ENCODE measurements around the gene IL21.

DNA sequence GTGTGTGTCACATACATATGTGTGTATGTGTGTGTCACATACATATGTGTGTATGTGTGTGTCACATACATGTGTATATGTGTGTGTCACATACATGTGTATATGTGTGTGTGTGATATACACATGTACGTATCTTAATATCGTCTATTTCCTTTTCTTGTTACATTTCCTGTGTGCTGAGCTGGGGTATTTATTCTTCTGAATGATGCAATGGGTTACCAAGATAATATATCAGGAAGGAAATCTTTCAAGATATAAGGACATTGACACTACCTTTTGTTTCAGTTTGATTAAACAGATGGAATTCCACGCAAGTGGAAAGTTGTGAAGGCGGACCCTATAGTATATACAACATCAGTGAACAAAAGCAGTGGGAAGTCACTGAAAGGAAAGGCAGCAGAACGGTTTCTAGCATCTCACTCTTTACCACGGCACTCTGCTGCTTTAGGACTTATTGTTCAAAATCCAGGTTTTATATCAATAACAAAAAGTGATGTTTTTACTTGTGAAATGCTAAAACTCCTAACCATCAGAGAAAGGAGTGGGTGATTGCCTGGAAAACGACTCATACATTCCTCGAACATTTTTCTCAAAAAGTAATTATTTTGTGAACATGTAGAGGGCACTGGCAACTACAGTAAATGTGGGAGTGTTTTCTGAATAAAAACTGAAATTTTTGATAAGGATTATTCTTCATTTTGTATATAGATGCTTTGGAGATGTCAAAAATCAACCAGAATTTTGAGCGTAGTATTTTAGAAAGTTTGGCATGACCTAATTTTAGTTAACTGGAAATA, 43.1 kb upstream of the IL21 start:
- TF ChIP-seq, protein P1, sequence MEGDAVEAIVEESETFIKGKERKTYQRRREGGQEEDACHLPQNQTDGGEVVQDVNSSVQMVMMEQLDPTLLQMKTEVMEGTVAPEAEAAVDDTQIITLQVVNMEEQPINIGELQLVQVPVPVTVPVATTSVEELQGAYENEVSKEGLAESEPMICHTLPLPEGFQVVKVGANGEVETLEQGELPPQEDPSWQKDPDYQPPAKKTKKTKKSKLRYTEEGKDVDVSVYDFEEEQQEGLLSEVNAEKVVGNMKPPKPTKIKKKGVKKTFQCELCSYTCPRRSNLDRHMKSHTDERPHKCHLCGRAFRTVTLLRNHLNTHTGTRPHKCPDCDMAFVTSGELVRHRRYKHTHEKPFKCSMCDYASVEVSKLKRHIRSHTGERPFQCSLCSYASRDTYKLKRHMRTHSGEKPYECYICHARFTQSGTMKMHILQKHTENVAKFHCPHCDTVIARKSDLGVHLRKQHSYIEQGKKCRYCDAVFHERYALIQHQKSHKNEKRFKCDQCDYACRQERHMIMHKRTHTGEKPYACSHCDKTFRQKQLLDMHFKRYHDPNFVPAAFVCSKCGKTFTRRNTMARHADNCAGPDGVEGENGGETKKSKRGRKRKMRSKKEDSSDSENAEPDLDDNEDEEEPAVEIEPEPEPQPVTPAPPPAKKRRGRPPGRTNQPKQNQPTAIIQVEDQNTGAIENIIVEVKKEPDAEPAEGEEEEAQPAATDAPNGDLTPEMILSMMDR (IDR thresholded peaks at IDR 0.05): no peak
- TF ChIP-seq POLR2AphosphoS5 (IDR thresholded peaks at IDR 0.05; ENCODE audit: insufficient read depth in 1 of 2, low read depth in 1 of 2): no peak
- TF ChIP-seq POLR2A (IDR thresholded peaks at IDR 0.05): no peak

All from vagina (tissue), 2 donors.